ENCODE data around the gene IFRD2.
A peak's percentile ranks its signal among the peaks of the same experiment; 100 is the strongest.
"Not testable (repeated sequence)": the region's sequence is repeated elsewhere in the genome, so short reads cannot be mapped to it uniquely, and the experiment has no call there.

Gene IFRD2

DNA sequence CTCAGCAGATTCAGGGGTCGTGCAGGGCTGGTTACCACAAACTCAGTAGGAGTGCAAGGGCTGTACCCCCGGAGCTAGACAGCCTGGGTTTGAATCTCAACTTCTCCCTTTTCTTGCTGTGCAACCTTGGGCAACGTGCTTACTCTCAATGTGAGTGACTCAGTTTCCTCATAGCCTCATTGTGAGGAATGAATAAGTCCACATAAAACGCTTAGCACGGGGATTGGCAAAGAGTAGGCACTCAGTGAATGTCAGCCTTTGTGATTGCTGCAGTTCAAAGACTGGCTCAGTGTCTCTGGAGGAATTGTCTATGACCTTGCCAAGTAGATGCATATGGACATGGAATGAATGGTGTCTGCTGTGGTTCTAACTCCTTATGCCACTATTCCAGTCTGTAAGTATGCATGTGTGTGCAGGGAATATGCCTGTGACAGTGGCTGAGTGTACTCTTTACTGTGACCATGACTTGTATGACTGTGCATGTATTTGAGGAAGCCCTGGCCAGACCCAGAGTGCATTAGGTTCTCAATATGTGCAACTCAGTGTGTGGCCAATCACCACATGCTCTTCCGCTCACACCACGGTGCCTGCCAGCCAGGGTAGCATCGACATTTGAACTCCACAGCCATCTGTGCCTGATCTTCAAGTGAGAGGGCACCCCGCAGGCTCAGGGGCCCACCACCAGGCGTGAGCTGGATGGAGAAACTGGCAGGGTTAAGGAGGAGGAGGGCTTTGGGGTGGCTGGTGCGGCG is 7.9 kb upstream of the IFRD2 start:
- DNase-seq, result peak; percentile 50

DNA sequence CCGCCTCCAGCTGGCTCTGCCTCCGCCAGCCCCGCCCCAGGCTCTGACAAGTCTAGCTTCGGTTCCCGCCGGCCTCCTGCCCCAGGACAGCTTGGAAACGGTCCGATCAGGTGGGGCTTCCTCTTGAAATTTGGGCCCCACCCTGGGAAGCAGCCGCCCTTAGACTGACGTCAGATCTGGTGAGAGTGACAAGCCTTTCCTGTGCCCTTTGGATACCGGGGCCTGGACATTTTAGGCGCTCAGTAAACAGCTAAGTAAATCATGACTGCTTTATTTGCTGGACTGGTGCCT is 7.4 kb upstream of the IFRD2 start:
- DNase-seq, result no peak

DNA sequence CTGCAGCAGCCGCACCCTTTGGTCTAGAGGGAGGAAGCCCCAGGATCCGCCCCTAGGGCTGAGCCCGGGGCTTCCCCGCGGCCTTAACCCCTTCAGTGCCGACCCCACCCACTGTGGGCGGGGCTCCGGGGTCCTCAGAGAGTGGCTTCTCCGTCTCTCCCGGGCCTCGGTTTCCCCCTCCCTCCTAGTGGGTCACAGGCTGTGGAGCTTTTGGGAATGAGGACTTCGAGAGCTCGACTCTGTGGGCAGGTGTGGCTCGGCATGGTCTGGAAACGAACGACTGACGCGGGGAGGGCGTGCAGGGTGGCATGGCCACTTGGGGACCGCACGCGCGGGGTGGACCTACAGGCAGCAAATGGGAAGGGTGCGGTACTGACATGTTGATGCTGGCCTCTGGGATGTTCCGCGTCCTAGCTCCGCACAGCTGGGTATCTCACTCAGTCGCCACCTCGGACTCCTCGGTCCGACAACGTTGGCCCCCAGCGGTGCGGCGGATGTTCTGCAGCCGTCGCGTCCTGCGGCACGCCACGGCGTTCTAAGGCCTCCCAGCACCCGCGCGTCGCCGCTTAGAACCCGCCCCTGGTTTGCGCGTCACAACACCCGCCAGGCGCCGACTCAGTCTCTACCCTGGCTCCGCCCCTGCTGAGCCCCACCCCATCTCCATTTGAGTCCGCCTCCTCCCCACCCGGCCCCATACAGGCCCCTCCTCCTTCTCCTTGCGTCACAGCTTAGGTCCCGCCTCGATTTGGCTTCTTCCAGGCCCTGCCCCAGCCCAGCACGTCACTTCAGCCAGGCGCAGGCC is 6.8 kb upstream of the IFRD2 start, which contains the start of the genes HYAL3 and NAA80:
HYAL3 (minus strand) TSS at position 570 of the 802 bp plus-strand sequence. CDS start 3,803 bp downstream, outside the sequence.
NAA80 (minus strand) TSS at position 570 of the 802 bp plus-strand sequence. CDS start 1,942 bp downstream, outside the sequence.
- DNase-seq, result peak; percentile 99

DNA sequence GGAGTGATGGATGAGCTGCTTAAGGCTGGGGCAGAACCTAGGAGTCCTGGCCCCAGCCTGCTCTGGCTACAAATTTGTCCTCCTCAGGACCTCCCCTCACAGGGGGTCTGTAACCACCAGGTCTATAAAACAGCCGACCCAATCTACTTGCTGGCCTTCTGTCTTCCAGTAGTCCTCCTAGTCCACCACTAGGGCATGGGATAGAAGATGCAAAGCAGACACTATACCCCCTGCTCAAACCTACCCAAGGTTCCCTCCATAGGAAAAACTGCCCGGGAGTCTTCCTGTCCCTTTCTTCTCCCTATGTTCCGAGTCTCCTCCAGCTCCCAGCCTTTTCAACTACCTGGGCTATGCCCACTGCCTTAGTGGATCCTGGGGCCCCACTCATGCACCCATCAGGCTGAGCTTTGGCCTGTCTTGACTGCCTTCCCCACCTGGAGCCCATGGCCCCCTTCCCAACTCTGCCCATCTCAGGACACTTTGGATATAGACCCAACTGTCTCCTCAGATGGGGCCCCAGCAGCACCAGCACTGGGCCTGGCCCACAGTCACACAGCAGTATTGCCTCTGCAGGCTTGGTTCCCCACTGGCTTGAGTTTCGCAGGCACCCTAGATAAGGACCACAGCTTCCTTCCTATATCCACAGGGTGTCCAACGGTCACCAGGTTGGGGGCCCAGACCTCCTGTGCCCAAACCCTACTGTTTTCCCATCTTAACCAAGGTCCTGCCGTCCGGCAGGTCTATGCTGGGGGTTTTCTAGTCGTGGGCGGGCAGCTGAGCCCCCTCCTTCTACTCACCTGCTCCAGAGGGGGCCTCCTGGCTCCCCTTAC is 5.9 kb upstream of the IFRD2 start:
- DNase-seq, result no peak

DNA sequence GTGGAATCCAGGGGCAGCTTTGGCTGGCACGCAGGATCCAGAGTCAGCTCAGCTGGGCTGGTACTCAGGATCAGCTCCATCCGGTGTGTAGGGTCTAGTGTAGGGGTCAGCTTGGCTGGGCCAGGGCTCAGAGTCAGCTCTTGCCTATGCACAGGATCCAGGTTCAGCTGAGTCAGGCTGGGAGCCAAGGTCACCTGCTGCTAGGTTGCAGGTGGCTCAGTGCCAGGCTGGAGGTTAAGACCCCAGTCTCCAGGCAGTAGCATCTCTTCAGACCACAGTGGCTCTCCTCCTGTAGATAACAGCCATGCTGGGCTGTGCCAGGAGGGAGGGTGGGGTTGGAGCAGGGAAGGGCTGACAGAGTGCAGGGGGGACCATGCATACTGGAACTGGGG is 5.2 kb upstream of the IFRD2 start:
- DNase-seq, result no peak

DNA sequence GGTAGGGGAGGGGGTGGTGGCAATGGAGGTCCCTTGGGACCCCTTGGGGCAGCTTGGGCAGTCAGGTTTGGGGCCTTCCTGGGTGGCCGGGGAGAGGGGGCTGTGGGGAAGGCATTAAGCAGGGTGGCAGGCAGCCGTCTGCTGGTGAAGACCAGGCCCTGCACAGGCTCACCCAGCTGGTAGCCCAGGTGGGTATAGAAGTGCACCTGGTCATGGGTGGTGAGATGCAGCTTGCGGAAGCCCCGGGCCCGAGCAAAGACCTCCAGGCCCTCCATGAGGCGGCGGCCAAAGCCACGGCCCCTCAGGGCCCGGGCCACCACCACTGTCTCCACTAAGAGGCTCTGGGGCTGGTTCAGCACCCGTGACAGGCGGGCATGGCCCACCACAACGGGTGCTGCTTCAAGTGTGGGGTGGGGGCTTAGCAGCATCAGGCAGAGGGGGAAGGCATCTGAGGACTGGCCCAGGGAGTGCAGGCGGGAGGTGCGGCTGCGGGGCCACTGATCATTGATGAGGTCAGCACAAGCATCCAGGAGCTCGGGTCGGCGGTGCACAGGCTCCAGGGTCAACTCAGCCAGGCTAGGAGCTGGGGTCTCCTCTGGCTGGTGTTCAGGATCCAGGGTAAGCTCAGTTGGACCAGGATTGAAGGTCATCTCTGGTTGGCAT is 4.6 kb upstream of the IFRD2 start:
- no peak for DNase-seq

DNA sequence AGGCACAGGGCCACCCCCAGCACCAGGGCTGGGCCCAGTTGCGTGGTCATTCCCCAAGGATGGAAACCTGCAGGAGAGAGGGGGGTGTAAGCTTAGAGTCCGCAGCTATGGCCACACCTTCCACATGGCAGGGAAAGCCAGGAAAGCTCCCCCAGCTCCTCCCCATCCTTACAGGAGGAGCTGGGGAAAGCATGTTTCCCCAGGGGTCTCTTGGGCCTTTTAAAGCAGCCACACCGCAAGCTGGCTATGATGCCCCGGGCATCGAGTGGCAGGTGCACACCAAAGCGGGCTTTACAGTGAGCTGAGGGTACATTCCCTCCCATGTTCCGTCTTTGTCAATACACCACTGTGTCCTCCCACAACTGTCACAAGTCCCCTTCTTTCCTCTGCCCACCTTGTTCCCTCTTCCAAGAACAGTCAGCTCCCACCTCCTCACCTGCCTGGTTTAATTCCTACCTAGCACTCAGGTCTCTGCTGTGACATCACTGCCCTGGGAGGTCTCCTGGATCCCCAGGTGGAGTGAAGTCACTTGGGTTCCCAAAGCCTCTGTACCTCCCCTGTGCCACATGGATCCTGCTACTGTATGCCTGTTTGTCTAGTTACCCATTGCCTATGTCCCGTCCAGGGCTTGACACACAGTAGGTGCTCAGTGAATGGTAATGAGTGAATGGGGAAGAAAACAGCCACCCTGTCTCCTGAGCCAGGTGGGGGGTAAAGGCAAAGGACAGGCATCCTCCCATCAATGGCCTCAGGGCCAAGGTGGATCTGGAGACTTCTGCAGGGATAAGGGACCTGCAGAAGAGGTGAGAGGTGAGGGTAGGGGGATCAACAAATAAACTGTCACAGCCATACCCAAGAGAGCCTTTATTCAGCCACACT is 3.6 kb upstream of the IFRD2 start:
- no peak for DNase-seq

DNA sequence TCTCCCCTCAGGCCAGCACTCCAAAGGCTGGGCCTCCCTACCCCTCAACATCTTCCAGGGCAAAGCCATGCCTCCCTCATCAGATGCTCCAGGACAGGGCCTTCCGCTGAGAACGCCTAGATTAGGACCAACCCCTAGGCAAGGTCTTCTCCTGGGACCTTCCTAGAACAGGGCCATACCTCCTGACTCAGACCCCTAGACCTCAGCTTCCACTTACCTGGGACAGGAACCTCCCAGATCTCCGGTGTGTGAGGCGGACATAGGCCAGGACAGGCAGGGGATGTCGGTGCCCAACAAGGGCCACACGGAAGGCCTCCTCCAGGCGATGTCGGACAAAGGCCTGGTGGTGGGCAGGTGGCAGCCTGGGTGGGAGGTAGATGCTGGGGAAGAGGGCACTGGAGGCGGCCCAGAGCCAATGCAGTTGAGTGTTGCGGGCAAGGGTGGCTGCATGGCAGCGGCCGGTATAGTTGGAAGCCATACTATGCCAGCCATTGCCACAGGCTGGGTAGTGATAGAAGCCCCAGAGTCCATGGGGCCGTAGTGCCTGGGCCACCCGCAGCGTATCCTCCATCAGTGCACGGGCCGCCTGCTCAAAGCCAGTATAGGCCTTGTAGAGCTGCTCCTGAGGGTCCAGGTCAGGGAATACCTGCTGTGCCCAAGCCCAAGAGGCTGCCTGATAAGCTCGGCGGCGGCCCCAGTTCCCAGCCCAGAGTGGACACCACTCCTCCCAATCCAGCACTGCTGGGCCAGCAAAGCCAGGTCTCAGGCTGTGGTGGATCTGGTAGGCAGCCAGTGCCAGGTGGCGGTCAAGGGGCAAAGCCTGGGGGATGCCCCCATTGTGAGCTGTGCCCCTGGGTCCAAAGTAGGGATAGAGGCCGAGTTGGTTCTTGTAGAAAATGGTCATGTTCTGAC is 2.5 kb upstream of the IFRD2 start:
- no peak for DNase-seq

DNA sequence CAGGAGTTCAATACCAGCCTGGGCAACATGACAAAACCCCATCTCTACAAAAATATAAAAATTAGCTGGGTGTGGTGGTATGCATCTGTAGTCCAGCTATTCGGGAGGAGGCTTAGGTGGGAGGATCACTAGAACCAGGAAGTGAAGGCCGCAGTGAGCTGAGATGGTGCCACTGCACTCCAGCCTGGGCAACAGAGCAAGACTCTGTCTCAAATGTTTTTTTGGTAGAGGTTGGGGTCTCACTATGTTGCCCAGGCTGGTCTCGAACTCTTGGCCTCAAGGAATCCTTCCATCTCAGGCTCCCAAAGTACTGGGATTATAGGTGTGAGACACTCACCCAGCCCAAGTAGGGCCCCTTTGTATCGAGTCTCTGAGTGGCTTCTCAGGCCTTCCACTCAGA is 1.9 kb upstream of the IFRD2 start:
- no peak for DNase-seq

DNA sequence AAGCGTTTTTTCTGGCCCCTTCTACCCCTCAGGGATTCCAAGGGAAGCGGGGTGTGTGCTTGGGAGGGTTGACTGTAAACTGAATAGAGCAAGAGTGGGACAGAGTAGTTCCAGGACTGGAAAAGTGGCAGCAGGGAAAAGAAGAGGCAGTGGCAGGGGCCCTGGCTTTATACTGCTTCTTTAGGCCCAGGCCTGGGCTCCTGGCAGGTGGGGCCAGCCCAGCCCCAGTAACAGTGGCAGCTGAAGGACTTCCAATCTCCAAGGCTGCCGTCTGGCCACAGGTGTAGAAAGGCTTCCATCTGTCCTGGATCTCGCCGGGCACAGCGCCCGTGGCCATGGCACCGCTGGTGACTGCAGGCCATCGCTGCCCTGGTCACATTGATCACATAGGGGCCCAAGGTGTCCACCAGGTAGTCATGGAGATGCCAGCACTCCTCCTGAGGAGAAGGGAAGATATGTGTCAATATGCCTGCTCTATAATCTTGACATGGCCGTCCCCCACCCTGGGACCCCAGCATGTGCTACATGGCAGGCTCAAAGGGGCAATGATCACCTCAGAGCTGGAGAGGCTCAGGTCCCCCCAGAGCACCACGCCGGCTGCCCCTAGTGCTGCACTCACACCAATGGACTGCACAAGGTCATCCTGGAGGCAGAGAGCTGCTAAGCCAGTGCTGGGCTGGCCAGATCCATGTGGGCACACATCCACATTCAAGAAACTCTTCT is 1.0 kb upstream of the IFRD2 start:
- DNase-seq, result no peak

DNA sequence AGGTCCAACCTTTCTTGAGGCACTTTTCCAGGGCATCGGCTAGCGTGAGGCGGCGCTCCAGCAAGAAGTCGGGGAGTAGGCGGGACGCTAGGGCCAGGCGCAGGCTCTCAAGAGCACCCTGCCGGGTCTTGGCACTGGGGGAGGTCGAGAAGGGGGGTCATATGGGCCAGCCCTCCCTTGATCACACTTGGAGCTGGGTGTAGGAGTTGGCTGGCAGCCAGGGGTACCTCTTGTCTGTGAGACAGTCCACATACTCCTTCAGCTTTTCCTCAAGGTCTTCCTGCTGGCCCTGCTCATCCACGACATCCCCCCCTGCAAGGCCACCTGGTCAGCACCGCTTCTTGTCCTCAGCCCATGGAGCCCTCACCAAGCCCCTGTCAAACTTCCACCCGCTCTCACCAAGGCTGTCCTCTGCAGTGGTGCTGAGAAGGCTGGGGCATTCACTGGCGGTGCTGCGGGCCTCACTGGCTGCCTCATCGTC is 2.0 kb downstream of the IFRD2 start:
- no peak for DNase-seq

DNA sequence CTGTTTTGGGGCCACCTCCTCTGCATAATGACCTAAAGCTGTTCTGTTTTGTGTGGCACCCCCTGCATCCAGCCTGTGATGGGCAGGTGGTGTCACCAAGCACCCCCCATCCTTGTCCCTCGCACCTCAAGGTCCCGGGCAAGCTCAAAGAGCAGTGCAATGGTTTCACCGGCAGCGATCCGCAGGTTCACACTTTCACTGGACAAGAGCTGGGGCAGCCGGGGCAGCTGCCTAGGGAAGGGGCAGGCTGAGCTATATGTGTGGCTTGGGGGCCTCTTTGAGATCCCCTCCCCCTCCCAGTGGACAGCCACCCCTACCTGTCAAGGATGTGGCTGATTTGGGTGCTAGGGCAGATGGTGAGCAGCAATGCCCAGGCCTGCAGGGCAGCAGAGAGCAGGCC is 3.1 kb downstream of the IFRD2 start:
- no peak for DNase-seq

DNA sequence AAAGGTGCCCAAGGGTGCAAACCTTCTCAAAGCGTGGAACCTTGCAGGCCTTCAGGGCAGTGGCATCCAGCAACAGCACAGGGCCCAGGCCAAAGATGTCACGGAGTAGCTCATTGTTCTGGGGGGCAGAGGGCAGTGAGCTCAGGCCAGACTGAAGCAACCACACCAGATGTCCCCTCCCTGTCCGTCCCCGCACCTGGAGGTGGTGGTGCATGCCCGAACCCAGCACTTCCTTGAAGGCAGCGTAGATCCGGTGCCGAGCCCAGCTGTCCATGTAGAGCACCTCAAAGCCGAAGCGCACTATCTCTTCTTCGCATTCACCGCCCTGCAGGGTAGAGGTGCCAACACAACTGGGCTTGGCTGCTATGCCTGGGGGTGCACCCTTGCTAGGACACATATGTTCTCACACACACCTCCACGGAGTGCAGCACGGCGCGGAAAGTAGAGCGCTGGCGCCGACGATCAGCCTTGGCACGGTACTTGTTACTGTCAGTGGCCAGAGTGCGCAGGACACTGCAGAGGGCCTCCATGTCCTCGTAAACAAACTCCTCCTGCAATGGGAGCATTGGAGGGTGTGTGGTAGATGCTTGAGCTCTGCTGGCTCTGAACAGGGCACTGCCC is 3.7 kb downstream of the IFRD2 start:
- DNase-seq, result no peak

DNA sequence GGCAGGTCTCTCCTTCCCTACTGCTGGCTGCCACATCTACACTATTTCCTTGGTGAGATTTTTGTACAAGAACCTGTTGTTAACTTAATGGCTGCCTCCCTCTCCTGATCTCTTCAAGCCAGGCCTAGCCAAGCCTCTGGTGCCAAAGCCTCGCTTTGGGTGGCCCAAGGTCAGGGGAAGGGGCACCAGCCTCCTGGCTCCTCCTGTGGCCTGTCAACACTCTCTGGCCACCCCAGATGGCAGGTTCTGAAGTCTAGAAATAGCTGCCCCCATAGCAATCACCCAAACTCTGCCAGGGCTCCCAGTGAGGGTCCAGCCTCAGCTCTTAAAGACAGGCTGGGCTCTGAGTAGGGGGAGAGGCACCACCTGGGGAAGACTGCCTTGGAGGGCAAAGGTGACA is 5.0 kb downstream of the IFRD2 start:
- no peak for DNase-seq

DNA sequence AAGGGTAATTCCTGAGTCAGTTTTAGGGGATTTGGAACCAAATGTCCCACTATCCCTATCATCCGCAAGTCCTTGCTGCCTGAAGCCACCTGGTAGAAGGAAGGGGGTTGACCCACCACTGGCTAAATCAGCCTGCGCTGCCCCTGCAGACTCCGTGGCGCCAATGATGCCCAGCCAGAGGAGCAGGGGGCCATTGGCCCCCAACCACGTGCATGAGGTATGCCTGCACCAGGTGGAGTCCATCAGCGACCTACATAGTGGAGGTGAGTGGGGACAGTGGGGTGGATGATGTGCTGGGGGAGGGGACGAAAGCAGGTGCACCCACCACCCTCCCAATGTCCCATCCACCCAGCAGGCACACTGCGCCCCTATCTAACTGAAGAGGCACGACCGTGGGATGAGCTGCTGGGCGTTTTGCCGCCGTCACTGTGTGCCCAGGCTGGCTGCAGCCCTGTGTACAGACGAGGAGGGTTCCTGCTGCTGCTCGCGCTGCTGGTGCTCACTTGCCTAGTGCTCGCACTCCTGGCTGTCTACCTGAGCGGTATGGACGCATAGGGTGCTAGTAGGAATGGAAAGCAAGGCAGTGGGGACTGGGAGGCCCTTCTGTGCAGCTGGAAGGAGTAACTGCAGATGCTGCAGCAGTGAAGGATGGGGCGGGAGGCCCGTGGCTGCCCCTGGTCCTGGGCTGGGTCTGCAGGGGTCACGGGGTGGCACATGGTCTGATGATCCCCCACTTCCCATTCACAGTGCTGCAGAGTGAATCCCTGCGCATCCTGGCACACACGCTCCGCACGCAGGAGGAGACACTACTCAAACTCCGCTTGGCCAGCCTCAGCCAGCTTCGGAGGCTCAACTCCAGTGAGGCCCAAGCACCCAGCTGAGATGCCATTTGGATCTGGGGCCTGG is 5.7 kb downstream of the IFRD2 start:
- no peak for DNase-seq

DNA sequence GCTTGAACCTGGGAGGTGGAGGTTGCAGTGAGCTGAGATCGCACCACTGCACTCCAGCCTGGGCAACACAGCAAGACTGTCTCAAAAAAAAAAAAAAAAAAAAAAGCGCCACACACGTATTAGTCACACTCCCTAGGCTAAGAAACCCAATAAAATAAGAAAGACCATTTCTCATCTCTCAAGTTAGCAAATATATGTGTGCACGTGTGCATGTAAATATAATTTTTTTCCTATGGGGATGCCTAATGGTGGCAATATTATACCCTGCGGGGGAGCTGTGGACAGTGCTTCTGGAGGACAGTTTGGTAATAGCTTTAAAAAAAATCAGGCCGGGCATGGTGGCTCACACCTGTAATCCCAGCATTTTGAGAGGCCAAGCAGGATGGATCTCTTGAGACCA is 8.1 kb downstream of the IFRD2 start:
- not testable (repeated sequence) for DNase-seq

DNA sequence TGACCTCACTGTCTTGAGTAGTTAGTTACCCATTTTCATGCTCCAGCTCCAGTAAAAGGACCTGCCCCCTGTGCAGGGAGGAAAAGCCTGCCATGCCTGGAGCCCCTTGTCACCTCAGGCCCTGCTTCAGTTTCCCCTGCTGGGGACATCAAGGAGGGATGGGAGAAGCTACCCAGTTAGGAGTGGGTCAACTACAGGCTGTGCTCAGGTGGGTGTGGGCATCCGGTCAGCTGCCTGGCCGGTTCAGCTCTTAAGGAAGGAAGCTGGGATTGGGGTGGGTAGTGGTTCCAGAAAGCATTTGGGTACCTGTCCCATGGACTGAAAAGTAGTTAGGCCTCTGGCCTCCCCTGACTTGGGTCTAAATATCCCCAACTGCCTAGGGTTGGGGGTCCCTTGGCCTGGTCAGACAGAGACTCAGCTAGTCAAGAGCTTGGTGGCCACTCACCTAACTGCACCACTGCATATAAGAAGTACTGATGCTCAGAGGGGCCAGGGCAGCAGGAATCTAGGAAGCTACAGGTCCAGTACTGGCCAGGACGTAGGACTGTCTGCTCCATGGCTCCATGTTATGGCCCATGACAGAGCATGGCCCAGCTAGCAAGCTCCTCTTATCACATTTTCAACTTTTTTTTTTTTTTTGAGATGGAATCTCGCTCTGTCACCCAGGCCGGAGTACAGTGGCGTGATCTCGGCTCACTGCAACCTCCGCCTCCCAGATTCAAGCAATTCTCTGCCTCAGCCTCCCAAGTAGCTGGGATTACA is 12.8 kb downstream of the IFRD2 start:
- no peak for DNase-seq

DNA sequence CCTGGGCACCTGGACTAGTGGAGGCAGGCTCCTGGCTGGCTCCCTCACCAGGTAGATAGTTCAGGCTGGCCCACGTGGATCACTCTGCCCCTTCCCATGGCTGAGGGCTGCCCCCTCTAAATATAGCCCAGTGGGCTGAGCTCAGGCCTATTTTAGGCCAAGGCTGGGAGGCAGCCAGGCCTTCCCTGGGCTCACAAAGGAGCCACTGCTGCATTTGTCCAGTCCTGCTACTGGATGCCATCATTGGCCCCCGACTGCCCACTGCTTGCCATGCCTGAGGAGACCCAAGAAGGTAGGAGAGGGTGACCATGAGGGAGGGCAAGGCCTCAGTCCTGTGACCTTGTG is 13.4 kb downstream of the IFRD2 start, which contains the start of gene LSMEM2:
LSMEM2 (plus strand) TSS at position 208 of the 345 bp plus-strand sequence; CDS start at position 235, 27 bp downstream.
- DNase-seq, result no peak

Data from fibroblast of skin of right biceps (primary cell).